Measurements from ENCODE around the gene RASSF3.
A peak's percentile ranks its signal among the peaks of the same experiment; 100 is the strongest.
"Not testable (repeated sequence)": the region's sequence is repeated elsewhere in the genome, so short reads cannot be mapped to it uniquely, and the experiment has no call there.

The RASSF3 gene

DNA sequence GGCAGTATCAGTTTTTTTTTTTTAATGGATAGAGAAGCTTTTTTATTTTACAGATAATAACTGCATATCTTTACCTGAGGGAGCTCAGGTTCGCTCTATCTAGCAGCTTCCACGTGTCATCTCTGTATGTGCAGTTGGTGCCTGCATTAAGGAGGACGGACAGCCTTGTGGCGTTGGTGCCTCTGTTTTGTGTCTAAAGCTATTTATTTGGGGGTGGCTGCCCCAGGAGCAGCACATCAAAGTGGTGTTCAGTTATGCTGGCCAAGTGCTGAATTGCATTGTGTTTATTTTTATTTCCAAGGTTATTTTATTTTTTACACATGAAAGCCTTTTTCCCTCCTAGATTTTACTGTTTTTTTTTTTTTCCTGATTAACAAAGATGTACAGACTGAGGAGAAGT lies 59.7 kb downstream of the RASSF3 start:
- no peak for DNase-seq (ENCODE audit: low spot score)

DNA sequence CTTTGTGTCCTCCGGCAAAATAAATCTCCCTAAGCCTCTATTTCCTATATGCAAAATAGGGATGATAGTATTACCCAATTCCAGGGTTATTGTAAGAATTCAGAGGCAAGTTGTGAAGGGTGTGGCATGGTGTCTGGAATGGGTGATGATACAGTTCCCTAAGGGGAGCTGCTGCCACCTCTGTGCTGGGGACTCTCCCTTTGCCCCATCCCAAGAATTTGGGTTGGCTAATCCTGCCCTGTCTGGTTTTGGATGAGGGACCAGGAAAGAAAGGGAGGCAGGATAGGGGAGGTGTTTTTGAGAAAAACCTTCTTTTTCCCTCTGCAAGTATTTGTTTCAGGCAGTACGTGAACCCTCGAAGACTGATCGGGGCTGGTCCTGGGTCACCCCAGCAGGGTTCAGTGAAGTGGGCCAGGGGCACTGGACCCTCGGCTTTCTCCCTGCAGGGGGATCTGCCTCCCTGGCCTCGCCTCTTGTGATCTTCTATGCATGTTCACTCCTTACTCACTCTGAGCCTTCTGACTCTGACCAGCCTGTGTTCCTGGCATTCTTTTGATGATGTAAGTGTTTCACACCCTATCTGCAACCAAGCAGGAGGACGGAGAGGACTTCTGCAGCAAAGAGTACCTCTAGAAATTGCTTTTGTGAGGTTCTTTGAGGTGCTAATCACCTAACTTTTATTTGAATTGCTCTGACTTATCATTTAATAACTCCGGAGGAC lies 60.8 kb downstream of the RASSF3 start:
- DNase-seq (ENCODE audit: low spot score) = peak; percentile 30

DNA sequence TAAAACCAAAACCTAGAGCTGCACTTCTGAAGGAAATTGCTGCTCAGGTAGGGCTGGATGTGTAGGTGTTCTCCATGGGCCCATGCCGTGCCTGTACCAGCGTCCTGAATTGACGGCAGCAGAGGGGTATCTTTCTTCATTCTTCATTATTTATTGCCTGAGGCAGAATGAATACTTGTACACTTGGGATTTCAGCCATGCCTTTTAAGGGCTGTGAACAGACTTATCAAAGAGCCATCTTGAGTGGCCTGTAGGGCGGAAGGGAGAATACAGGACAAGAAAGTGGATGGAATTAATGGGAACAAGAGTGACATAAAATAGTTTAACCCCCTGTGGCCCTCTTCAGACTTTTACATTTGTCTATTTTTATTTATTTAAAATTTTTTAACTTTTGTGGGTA lies 61.4 kb downstream of the RASSF3 start:
- no peak for DNase-seq (ENCODE audit: low spot score)

DNA sequence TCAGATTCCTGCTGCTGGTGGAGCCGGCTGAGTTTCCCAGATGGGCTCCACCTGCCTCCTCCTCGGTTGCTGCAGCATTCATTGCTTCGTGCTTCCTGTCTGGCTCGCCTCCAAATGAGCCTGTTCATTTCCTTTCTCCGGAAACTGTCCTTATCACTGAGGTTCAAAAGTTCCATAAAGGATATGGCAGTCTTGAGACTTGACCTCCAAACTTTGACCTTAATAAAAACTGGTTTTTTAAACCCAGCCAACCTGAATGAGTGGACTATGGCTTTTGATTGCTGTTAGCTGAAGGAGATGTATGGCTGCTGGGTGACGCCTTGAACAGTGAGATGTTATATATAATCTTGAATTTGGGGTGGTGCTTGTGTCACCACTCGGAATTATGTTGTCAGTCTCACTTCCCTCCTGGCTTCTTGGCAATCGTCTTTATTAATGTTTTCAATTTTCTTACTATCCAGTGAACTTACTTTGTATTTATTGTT lies 62.7 kb downstream of the RASSF3 start:
- no peak for DNase-seq (ENCODE audit: low spot score)

DNA sequence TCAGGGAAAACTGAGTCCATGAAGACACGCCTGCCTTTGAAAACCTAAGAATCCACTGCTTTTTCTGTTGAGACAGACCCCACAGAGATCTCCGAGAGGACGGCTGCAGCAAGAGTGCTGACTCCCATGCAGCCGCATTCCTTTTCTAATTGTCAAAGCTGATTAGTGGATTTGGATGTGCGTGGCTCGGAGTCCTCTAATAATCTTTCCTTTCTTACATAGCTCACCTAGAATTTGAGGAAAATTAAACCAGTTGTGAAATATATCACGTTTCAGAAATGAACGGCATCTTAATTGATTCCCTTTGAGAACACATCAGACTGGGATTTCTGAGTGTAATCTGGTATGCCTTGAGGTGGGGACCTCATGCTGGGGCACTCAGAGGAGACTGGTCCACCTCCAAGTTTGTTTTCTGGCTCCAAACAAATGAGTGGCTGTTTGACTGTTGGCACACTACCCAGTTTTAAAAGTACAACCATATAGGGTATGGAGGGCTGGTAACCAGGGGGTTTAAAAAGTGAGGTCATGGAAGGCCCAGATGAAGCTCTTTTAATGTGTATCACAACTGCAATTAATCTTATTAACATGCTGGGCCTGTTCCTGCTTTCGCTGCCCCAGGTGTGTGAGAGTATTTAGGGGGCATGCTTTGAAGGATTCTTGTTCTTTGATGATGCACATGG lies 63.3 kb downstream of the RASSF3 start:
- DNase-seq (ENCODE audit: low spot score) = no peak

DNA sequence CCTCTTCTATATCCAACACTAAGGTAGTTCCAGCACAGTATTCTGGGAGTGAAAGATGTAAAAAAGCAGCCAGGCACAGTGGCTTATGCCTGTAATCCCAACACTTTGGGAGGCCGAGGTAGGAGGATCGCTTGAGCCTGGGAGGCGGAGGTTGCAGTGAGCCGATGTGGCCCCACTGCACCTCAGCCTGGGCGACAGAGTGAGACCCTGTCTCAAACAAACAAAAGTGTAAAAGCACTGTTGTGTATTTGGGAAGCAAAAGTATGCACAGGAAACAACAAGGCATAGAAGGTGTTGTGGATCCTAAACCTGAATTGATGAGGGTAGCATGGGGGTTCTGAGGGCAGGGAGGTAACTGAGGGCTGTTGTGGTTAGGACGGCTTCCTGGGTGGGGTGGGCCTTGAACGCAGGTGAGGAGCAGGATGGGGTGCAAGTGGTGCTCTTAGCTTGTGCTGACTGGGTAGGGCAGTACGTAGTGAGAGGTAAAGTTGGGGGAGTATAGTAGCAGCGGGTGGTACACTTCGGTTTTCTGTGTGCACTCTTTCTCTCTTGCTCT lies 64.2 kb downstream of the RASSF3 start:
- DNase-seq (ENCODE audit: low spot score) = no peak

DNA sequence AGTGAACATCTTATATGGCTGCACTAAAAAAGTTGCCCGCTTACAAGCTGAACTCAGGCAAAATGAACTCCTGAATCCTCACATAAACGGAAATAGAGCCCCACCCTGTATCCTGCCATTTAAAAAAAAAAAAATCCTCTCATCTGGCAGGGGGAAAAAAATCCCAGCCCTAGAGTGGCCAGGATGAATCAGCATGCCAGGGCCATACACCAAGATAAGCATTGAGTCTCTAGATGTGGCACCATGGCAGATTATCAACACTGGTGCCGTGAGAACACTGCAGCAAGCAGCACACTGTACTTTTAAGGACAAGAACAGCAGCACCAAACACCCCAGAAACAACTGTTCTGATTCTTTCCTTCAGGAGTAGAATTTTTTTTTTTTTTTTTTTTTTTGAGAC lies 65.5 kb downstream of the RASSF3 start:
- no peak for DNase-seq (ENCODE audit: low spot score)

DNA sequence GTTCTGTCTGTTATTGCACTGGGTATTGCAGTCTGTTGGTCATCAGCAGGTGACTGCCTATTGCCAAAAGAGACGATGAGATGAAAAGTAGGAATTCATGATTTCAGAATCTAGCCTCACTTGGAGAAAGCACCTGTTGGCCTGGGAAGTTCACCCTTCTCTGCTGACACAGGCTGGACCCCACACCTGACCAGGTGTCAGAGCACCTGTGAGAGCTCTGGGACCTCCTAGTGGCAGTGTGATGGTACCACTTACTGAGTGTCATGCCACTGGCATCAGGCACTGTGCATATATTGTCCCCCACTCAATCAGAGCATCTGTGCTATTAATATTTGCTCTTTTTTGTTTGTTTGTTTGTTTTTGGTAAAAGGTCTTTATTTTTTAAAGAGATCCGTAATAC lies 68.0 kb downstream of the RASSF3 start:
- no peak for DNase-seq (ENCODE audit: low spot score)

DNA sequence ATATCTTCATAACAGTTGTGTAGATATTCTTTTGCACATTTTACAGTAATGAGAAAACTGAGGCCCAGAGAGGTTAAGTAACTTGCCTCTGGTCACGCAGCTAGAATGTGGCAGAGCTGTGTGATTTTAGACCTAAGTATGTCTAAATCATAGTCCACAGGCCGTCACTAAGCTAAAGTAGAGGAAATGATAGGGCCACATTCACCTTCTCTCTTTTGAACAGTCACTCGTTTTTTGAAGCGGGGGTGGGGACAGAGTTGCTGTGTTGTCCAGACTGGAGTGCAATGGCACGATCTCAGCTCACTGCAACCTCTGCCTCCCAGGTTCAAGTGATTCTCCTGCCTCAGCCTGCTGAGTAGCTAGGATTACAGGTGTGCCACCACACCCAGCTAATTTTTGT lies 68.5 kb downstream of the RASSF3 start:
- no peak for DNase-seq (ENCODE audit: low spot score)

DNA sequence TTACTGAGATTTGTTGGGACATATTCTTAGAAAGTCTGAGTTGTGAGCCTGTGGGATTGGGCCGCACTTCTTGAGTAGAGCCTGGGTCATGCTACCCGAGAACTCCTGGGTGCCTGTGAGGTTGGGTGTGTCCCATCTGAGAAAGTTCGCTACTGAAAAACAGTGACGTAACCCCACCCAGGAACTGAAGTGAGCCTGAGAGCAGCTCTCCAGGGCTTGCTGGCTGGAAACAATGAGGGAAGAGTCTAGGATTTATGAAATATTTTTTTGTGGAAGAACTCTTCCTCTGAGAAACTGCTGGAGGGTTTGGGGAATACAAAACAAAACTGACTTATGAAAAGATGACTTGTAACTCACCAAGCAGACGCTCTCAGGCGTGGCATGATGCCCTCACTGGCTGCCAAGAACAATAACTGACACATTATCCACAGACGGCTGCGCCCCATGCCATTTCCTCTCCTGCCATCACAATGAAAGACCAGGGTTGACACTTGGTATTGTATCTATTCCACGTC lies 69.2 kb downstream of the RASSF3 start:
- DNase-seq (ENCODE audit: low spot score) = peak; percentile 36

DNA sequence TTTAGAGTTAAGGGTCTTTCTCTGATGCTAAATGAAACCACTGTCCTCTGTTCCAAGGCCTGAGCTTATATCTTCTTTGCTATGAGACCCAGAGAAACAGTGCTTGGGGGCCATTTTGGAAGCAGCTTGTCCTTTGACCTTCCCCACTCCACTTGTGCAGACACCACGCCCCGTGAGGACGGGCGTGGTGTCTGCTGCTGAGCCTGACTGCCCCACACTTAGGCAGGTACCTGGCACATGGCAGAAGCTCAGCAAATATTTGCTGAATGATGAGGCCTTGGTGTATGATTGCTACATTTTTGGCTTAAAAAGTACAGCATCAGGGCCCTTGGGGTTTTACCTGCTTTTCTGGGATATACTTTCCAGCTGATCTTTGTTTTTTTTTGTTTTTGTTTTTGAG lies 69.9 kb downstream of the RASSF3 start:
- no peak for DNase-seq (ENCODE audit: low spot score)

DNA sequence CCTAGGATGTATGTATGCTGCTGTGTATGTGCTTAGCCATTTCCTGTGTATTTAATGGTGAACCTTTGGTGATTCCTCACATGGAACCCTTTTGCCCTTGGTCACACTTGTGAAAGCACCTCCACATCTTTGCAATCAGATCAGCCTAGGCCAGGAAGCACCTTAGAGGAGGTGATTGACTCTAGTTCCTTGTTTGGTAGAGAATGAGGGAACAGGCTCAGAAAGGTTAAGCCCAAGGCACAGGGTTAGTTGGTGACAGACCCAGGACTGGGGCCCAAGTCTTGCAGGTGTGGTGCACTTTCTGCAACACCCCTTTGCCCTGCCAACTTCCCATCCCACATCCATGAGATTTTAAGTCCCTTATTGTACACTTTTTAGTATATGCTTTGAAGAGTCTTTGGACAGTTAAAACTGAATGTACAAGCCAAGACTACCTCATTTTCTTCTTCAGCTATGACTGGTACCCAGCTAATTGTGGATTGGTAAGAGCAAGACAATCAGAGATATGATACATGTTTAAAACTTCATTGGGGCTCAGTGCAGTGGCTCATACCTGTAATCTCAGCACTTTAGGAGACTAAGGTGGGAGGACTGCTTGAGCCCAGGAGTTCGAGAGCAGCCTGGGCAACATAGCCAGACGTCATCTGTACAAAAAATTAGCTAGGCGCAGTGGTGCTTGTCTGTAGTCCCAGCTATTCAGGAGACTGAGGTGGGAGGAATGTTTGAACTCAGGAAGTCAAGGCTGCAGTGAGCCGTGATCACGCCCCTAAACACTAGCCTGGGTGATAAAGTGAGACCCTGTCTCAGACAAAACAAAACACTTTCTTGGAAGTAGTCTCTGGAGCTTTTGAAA lies 71.1 kb downstream of the RASSF3 start:
- DNase-seq (ENCODE audit: low spot score) = peak; percentile 32

DNA sequence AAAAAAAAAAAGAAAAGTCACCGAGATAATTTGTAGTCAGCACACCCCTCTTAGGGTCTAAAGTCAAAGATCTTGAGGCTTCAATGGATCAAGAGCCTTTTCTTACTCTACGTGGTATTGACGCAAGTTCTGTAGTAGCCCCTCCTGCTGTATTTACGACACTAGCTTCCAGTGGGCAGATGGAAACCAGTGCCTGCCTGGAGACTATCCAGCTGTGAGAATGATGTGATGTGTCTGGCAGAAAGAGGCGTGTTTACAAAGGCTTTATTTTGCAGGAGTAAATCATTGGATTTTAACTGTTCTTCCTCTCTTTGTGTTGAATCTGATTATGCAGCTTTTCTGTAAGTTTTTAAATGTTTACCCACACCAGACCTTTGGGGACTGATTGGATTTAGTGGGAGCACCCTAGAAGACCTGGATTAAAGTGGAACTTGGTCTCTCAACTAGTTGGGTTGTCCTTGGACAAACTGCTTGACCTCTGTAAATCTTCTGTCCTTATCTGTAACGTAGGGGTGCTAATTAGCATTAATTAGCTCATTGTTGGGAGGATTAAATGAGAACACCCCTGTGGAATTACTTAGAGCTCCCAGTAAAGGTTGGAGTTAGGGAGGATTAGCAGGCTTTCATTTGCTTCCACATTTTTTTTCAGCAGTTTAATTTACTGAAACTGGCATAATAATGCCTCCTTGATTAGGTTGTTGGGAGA lies 72.4 kb downstream of the RASSF3 start:
- DNase-seq (ENCODE audit: low spot score) = peak; percentile 56

DNA sequence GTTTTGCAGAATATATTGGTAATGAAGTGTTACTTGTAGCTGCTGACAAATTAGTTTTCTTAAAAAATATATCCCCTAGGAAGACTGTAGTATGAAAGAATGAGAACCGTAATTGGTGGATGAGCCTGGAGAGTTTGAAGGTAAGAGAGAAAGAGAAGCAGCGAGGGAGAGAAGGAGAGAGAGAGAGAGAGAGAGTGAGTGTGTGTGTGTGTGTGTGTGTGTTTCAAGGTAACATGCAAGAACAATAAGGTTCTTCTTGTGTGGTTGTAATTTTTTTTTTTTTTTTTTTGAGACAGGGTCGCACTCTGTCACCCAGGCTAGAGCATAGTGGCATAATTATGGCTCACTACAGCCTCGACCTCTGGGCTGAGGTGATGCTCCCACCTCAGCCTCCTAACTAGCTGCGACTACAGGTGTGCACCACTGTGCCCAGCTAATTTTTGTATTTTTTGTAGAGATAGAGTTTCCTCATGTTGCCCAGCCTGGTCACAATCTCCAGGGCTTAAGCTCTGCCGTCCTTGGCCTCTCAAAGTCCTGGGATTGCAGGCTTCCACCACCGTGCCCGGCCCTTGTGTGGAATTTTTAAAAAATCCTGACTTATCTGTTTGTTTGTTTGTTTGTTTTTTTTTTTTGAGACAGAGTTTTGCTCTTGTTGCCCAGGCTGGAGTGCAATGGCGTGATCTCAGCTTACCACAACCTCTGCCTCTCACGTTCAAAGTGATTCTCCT lies 73.7 kb downstream of the RASSF3 start:
- no peak for DNase-seq (ENCODE audit: low spot score)

DNA sequence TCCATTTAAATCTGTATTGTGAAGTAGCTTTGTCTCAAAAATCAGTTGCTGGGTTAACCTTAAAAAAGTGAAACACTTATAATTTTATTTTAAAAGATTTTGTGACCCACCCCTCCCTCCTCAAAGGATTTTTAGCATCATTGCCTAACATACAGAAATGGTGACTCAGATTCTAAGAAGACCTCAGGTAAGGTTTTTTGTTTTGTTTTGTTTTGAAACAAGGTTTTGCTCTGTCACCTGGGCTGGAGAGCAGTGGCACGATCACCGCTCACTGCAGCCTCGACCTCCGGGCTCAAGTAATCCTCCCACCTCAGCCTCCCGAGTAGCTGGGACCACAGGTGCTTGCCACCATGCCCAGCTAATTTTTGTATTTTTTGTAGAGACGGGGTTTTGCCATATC lies 74.8 kb downstream of the RASSF3 start:
- DNase-seq (ENCODE audit: low spot score) = no peak

DNA sequence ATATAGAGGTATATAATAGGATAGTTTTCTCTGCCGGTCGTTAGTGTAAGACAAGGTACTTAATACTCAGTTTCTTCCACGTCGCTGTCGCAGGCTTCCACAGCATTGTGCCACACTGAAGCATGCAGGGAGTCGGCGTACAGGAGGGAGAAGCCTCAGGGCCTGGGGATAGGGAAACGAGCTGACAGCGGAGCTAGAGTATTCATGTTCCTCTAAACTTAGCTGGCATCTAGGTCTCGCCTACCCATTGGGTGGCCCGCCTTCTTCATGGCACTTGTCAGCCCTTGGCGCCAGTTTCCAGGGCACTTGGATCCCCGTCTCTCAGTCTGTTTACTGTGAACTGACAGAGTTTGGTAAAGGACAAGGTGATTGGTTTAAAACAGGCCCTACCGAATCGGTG lies 75.3 kb downstream of the RASSF3 start:
- no peak for DNase-seq (ENCODE audit: low spot score)

DNA sequence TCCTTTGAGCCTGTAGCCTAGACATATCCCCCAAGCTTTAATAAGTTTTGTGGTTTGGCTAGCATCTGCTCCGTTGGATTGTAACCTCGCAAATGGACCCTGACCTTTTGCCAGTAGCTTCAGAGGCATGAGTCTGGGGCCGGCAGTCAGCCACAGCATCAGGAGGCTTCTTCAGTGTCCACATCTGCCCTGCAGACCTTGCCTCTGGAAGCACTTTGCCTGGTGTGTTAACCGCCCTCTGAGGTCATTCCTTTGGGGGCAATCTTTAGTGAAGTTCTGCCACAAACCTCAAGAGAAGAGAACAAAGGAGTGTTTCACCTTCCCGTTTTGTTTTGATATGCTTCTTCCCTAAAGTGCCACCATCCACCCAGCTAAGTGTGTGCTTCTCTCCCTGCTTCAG lies 77.5 kb downstream of the RASSF3 start:
- DNase-seq (ENCODE audit: low spot score) = no peak

DNA sequence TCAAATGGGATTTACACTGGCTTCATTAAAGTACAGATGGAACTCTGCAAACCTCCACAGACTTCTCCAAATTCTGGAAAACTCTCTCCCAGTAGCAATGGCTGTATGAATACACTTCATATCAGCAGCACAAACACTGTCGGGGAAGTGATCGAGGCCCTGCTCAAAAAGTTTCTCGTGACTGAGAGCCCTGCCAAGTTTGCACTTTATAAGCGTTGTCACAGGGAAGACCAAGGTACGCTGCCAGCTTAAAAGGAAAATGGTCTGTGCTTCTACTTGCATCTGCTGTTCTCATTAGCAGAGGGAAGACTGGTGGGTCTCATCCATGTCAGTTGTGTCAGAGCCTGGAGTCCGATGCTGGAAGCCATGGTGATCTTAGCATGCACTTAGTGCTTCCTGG lies 77.9 kb downstream of the RASSF3 start:
- DNase-seq (ENCODE audit: low spot score) = no peak

DNA sequence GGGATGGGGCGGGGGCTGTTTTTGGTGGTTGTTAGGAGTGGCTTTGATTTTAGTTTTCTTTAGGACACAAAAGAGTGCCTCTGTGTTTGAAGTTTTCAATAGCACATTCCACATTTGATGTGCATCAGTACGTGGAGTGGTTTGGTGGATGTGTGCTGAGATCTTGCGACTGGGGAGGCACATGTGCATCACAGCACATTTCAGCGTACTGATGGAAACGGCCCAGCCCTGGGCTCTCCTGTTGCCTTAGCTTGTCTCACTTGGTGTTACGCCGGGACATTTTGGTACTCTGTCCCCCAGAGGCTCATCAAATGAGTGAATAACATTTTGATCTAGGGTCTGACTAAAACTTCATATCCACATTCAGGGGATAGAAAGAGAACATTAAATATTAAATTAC lies 78.4 kb downstream of the RASSF3 start:
- DNase-seq (ENCODE audit: low spot score) = no peak

DNA sequence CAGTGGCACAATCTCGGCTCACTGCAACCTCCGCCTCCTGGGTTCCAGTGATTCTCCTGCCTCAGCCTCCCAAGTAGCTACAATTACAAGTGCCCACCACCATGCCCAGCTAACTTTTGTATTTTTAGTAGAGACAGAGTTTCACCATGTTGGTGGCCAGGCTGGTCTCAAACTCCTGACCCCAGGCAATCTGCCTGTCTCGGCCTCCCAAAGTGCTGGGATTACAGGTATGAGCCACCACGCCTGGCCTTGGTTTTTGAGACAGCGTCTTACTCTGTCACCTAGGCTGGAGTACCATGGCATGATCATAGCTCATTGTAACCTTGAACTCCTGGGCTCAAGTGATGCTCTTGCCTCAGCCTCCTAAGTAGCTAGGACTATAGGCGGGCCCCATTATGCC lies 79.9 kb downstream of the RASSF3 start:
- not testable (repeated sequence) for DNase-seq (ENCODE audit: low spot score)

DNA sequence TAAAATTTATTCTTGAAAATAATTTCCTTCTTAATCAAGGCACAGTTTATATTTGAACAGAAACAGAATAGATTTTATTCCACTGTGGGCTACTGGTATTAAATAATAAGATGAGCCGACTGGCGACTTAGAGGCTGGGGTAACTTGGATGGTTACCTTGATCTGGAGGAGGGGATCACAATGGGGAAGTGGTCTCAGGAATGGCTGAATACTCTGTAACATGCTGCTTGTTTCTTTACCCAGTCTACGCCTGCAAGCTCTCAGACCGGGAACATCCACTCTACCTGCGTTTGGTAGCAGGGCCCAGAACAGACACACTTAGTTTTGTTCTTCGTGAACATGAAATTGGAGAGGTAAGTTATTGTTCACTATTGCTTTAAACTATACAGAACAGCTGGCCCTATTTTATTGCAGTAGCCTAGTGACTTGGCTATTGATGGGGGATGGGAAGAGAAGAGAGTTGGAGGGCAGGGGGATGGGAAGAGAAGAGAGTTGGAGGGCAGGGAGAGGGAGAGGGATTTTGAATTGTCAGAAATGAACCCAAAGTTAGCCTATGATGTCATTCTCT lies 81.0 kb downstream of the RASSF3 start:
- DNase-seq (ENCODE audit: low spot score) = no peak

Measured in cerebellar cortex (tissue), 1 donor.